Hematopoietic multipotent progenitor cell treated with erythropoietin and hydrocortisone succinate and interleukin-3 and kit ligand, for 4 days (in vitro differentiated cells): ENCODE results near the gene KCNK18.
A peak's percentile ranks its signal among the peaks of the same experiment; 100 is the strongest.

Source experiments
- DNase-seq: peaks from one replicate; pipeline ENCODE4 v3.0.0-alpha.2; 2015

KCNK18 gene

GRCh38 chr10:117197189-117197588 lies at the start of gene KCNK18:
Gene KCNK18 (plus strand): TSS chr10:117197489. CDS start chr10:117197489, 0 bp downstream.
- DNase-seq, result no peak

GRCh38 chr10:117148284-117148683 lies 49.0 kb upstream of the KCNK18 start:
- no peak for DNase-seq

- DNase-seq, result no peak
Measured at GRCh38 chr10:117152668-117153067, 44.6 kb upstream of the KCNK18 start.

- DNase-seq, result no peak
Measured at GRCh38 chr10:117158297-117158696, 39.0 kb upstream of the KCNK18 start.

- no peak for DNase-seq
Measured at GRCh38 chr10:117159390-117159789, 37.9 kb upstream of the KCNK18 start.

DNA sequence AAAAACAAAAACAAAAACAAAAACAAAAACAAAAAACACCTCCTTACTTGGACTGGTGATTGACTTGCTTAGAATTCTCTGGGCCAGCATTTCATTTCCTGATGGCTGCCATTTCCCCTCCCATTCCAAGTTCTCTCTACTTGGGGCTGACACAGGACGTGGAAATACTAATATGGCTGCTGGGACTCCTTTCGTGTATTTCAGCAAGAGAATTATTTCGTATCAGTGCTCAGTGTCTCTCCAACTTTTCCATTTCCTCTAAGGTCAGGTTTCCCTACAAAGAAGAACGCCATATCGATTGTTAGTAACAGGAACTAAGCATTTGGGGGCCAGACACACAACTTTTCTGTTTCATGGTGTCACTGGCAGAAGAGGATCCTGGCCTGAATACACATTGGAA lies 36.7 kb upstream of the KCNK18 start:
- DNase-seq, result no peak

DNA sequence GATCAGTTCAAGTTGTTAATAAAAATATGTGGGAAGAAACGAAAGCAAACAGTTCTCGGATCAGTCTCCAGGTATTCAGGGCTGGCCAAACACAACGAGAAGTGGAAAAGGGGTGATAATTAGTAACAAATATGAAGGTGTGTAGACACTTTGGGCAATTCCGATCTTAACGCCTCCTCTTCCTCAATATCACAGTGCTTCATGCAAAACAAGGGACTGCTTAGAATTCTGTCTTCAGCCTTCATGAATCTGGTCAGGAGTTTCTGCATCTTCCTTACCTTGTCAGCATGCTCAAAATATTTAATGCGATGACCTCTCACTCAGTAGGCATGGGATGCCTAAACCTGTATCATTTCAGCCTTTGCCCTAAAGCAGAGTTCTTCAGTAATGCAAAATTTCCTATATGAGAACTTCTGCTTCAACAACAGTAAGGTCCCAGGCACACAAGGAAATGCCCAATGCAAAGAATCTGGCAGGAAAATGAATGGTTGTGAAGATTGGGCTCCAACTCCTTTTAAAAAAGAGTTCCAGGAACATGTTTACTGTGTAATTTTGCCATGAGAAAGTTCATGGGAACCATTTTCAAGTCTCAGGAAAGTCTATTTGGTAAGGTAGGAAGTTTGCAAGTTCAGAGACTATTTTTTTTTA lies 35.8 kb upstream of the KCNK18 start:
- no peak for DNase-seq

DNA sequence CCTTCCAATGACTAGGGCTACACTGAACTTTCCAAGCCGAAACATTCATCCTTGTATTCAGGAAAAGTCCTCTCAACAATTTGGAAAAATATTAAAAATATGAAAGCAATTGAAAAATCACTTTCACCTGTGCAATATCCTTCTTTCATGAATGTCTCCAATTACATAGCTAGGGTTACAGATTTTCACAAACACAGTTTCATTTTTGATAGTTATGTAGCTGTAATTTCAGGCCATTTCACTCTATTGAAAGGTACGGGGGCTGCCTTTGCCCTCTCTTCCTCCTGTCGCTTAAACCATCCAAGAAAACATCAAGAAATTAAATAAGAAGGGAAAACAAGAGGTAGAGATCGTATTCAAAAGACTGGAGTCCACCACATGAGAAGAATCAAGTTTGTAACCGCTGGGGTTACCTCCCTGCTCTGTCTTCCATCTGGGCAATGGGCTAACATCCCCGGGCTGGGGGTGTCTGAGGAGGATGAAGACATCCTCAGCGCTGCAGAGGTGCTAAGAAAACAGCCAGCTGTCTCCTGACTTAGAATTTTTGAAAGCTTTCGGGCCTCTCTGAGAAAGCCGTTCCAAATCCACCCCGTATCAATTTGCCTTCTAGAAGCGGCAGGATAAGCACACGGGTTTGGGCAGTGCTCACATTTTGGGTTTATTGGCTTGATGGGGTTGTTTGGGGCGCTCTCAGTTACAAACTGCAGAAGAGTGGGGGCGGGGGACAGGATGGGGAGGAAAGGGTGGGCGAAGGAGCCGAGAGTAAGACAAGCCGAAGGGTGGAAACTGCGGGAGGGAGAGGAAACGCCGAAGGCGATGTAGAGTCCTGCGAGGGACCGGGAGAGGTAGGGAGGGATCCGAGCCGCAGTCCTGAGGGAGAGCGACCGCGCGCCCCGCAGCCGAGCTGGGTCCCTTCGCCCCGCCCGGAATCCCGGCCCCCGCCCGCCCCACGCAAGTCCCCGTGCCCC lies 34.9 kb upstream of the KCNK18 start:
- no peak for DNase-seq

DNA sequence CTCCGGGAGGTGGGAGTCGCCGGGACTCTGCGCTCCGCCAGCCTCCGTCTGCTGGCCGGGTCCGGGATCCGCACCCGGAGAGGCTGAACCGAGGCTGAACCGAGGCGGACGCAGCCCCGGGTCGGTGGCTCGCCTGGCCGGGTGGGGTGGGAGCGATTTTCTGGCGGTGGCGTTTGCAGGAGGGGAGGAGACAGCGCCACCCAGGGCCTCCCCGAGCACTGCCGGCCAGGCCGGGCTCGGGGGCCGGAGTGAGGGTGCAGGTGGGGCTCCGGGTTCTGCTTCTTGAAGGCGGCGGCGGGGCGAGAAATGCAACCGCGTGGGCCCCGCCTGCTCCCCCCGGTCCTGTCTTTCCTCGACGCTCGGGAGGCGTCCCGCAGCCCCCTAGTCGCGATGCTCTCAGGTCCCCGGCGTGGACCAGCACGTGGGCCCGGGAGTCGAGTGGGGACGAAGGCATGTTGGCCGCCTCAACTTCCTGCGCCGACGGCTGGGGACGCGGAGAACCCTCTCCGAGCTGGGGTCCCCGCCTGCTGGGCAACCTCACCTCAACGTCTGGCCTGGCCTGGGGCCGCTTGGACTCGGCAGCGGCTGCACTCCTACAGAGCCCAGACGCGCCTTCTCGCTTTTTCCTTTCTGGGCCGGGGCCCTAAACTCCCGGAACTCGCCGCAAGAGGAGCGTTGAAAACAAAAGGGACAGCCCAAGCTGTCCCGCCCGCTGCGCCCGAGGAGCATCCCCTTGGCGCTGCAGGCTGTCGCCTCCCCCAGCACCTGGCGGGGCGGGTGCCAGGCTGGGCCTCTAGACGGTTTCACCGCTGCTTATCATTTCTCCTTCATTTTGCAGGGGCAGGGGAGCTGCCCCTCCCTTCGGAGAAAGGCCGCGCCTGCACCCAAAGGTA lies 34.0 kb upstream of the KCNK18 start:
- no peak for DNase-seq

DNA sequence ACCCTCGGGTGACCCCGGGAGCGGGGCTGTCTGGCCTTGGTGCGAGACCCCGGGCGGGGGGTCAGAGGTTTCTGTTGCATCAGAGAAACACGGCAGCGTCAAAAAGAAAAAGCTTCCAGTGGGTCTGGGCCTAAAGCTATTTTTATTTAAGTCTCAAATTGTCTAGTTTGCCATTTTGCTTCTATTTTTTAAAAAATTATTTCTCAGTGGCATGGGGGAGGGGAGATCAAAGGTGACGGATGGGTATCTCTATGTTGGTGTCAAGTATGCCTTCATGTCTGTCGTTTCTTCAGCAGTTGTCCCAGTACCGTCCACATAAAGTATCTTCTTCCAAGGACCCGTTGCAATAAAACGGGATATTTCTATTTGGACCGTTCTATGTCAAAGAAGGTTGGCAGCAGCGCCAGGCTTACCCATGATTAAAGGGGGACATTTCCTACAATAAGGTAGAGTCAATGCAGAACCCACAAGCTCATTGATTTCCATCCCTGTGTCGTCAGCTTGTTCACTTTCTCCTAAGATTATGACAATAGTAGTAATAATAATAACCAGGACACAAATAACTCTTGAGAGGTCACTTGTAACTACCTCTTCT lies 33.2 kb upstream of the KCNK18 start:
- no peak for DNase-seq

GRCh38 chr10:117164592-117165537 lies 32.4 kb upstream of the KCNK18 start:
- no peak for DNase-seq

- DNase-seq, result peak; percentile 77
Measured at GRCh38 chr10:117165538-117166417, 31.5 kb upstream of the KCNK18 start.

DNA sequence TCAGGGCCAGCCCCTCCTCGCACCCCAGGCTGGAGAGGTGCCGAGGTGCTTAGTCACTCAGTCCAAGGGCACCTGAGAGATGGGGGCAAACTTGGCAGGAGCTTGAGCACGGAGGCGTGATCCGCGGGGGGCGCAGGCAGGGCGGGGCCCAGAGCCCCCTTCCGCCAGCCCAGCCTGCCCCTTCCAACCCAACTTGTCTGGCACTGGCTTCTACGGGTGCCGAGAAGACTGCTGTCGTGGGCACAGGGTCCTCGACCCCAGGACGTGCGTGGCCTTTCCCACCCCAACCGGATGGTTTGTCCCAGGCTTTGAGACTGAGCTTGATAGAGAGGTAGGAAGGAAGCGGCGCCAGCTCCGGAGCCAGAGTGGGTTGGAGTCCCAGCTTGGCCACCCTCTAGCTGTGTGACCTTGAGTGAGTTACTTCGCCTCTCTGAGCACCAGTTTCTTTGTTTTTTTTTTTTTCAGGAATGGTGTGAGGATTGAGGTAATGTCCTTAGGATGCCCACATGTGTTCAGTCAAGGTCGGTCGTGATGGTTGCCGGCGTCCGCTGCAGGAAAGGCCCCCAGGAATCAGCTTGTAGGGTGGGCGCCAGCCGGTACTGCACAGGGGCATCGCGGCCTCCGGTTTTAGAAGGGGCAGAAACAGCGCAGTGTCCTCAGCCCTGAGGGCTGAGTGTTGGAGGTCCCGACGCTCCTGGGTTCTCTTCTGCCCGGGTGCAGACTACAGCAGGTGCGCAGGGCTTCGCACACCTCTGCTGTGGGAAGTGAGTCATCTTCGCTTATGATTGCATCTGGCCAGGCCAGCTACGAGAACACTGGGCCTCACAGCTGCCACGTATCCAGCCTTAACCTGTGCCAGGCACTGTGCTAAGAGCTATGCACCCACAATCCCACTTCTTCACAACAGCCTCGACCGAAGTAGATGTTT lies 30.6 kb upstream of the KCNK18 start:
- no peak for DNase-seq

GRCh38 chr10:117167346-117167788 lies 29.9 kb upstream of the KCNK18 start:
- DNase-seq, result no peak

DNA sequence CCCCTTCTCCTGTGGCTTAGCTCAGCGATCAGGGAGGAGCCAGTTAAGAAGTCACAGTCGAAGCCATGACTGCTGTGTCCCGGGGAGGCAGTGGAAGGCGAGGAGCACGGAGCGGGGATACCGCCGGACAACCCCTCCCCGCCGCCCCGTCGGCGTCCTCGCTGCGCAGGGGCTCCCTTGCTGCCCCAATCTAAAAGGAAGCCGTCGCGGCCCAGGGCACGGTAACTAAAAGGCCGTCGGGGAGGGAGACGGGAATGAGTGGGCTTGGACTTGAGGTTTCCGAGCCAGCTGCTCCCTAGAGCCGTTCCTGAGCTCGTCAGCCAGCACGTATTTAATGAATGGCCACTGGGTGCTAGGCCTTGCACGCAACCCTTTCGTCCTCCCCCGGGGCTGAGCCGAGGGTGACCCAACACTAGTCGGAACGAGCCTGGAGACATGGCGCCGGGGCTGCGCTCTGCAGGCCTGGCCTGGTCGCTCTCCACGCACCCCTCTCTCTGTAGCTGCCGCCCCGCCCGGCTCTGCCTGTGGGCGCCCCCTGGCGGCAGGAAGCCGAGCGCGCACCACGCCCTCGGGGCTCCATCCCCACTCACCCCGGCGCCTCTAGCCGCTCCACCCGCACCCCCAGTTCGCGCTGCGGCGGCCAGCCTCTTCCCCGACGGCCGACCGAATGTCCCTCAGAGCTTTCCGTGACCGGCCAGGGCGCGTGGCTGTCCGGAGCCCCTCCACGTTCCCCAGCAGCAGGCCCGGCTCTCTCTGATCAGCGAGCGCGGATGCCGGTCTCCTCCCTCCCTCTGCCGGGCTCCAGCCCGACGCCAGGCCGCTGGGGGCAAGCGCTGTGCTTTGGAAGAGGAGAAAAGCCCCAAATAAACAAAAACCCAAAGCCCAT lies 29.3 kb upstream of the KCNK18 start:
- DNase-seq, result peak; percentile 78

- DNase-seq, result no peak
Measured at GRCh38 chr10:117168729-117169128, 28.6 kb upstream of the KCNK18 start.

- DNase-seq, result no peak
Measured at GRCh38 chr10:117169480-117169879, 27.8 kb upstream of the KCNK18 start.

DNA sequence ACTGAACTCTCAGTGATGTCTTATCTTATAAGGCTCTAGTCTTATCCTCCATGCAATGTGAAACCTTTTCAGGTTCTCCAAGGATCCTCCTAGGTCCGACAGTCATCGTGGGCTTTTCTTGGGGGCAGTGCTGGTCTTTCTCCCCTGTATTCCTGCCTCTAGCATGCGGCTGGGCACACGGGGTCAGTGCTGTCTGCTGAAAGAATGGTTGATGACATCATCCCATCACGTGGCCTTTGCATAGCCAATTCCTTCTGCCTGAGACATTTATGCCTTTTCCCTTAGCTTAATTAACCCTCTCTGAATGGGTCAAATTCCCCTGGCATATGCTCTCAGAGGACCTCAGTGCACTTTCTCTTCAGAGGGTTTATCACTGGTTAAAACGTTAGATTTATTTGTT lies 27.0 kb upstream of the KCNK18 start:
- DNase-seq, result no peak
